Stimulated activated CD8-positive, alpha-beta memory T cell treated with anti-CD3 and anti-CD28 coated beads, Interleukin-12 subunit alpha, Interleukin-12 subunit beta, amount 100 ng/mL, for 24 hours (primary cell): ENCODE data around the gene C12orf57.

Source experiments
- DNase-seq: peaks from one replicate; pipeline ENCODE4 v3.0.0-alpha.2; 2020; ENCODE audit errors: extremely low read depth

Gene C12orf57

DNA sequence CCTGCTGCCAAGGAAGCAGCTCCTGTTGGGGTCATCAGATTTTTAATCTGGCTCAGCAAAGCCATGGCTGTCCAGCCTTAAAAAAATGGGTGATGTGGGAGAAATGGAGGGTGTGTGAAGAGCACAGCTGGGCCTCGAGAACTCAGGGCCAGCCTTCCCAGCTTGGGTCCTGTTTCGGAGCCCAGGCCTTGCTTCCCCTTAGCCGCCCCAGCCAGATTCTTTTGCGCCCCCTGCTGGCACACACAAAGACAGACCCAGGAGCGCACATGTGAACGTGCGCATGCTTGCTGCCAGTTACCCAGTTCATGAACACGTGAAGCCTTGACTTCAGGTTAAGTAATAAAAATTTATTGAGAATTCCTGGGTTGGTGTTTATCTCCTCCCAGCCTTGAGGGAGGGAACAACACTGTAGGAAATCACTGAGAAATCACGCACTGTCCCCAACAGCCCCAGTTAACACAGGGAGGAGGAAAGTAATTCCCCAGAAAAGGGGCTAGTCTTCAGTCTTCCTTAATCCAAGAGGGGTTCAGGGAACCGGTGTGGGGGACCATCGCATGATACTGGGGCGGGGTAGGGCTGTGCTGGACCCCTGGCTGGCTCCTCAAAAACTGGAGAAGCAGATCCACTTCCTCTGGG is 21.3 kb downstream of the C12orf57 start:
- DNase-seq: no peak

DNA sequence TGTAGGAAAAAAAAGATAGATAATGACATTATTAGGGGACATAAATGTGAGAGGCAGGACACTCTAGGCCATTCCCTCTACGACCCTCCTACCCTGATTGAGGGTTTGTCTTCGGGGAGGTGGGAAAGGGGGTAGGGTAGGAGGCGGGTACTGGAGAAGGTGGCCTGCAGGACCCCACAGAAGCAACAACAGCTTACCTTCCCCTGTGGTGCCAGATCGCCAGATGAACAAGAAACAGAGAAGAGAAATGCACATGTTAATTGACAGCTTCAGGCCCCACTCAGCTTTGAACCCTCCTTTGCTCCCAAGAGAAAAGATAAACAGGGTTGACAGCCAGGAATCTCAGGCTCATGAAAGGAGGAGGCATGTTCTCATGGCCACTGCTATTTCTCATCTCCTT is 21.9 kb downstream of the C12orf57 start:
- DNase-seq: no peak

DNA sequence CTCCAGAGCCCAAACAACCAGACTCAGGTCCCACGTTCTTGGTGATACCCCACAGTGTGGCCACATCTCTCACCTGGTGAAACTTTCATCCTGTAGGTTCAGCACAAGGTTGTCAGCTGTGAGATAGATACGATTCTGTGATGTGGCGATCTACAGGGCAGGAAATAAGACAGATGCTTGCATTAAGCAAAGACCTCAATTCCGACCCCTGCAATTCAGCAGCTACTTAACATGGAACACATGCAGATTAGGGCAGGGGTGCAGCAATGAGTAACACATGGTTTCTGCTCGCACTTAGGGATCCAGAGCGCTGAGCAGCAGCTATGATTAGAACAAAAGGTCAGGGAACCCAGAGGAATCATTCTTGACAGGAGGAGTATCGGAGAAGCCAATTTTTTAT is 22.5 kb downstream of the C12orf57 start:
- no peak for DNase-seq

DNA sequence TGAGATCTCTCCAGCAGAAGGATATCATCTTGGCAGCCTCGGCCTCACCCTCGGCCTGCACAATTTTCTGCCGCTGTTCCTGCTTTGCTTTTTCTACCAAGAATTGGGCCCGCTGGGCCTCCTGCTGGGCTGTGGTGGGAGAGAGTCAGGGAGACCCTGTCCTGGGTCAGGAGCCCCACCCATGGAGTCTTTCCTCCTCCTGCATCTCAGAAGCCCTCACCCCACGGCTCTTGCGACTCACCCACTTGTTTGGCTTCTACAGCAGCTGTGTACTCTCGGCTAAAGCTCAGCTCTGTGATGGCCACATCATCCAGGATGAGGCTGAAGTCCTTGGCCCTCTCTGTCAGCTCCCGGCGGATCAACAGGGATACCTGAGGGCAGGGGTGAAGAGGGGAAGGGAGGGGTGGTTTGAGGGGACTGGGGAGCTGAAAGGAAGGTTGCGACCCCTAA is 23.9 kb downstream of the C12orf57 start:
- DNase-seq: no peak

DNA sequence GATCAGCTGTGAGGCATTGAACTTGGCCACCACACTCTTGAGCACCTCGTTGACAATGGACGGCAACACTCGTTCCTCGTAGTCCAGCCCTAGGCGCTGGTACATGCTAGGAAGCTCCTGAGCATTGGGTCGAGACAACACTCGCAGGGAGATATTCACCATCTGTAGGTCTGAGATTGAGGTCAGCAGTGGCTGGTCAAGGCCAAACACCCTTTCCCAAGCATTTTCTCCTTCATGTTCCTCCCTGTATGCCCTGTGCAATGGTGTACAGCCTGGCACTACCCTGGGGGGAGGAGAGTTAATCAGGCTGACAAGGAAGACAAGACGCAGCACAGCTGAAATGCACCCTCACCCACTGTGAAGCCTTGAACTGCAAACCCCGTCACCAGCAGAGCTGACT is 24.6 kb downstream of the C12orf57 start:
- DNase-seq: no peak

DNA sequence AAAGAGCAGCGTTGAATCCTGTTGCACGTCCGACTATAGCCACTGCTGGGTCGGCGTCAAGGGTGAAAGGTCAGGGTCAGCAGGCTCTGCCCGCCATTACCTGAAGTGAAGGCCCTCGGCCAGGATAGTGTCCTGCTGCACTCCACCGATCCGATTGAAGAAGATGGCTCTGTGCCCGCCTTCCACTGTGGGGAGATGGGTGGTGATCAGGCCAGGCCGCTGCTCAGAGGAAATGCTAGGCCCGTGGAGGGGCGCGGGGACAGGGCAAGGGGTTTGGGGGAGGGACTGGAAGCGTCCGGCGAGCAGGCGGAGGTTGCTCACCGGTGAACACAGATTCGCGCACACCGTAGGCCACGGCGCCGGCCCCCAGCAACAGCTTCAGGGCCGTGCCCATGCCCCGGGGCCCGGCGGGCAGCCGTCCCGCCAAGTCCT is 26.3 kb downstream of the C12orf57 start:
- no peak for DNase-seq

DNA sequence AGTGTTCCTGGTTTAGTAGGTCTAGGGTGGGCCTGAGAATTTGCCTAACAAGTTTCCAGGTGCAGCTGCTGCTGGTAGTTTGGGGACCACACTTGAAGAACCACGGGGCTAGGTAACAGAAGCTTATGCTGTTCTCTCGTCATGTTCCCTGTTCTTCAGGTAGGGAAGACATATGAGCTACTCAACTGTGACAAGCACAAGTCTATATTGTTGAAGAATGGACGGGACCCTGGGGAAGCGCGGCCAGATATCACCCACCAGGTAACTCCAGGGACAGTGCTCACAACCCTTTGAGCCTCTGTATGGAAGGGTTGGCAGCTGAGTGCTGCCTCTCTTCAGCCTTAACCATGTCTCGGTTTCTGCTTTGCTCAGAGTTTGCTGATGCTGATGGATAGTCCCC is 30.4 kb downstream of the C12orf57 start:
- no peak for DNase-seq

DNA sequence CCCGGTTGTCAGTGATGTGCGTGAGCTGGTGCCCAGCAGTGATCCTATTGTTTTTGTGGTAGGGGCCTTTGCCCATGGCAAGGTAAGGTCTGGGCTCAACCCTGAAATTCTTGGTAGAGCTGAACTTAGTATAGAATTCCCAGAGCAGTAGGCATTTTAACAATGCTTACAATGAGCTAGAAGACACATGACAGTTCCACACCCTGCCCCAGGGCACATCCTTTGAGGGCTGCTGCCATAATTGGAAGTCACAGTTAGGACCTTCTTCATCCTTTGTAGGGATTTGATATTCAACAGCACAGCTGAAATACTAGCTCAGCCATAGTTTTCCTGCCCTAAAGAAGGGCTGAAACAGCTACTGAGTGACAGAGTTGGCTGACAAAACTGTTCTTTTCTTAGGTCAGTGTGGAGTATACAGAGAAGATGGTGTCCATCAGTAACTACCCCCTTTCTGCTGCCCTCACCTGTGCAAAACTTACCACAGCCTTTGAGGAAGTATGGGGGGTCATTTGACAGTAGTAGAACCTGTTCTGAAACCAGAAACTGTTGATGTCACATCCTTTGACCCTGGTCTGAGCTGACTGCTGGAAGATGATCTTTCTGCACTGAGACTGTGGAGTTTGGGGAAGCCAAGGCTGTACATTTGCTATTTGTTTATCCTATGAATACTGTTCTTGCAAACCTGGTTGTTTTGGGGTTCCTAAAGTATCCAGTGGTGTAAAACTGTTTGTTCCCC is 31.6 kb downstream of the C12orf57 start:
- no peak for DNase-seq

DNA sequence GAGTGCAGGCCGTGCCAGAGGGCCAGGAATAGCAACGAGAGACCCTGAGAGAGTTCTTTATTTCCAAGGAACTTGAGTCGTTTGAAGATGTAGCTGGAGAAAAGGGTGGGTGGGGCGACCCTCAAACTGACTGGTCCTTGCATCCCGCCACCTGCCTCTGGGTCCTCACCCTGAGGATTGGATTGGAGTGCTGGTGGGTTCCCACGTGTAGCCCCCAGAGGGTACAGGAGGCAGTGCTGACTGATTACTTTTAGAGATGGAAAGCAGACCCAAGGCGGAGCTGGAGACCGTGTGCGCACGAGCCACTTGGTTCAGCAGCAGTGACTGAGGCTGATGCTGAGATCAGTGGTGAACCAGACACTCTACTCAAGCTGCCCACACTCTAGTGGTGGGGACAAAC is 33.8 kb downstream of the C12orf57 start:
- no peak for DNase-seq

DNA sequence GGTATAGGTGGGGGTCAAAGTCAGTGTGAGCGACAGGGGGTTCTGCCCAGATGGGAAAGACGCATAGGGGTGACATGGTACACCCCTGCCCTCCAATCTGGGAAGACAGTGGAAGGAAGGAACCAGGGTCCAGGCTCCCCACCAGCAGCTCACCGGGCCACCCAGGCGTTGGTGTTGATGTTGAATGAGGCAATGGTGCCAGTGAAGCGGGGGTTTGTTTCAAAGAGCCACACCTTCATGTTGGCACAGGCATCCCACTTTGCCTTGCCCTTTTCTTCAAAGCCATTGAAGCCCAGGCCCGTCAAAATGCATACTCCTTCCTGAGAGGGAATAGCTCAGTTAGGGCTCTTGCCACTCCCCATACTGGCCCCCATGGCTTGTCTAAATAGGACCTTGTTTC is 34.4 kb downstream of the C12orf57 start:
- no peak for DNase-seq

DNA sequence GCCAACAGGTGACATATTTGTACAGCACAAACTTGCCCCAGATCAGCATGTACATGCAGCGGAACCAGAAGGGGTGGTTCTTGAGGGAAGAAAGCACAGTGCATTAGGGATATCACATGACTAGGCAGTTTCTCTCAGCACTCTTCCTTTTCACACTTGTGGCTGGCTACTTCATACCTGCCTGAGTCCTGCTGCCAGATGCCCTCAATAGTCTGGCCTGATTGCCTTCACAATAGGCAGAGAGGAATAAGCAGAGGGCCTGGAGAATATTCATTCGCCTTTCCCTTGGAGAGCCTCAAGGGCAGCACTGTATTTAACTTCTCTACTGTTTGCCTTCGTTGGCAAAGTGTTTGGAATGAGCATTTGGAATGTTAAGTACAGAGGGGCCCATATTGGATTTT is 34.8 kb downstream of the C12orf57 start:
- no peak for DNase-seq

DNA sequence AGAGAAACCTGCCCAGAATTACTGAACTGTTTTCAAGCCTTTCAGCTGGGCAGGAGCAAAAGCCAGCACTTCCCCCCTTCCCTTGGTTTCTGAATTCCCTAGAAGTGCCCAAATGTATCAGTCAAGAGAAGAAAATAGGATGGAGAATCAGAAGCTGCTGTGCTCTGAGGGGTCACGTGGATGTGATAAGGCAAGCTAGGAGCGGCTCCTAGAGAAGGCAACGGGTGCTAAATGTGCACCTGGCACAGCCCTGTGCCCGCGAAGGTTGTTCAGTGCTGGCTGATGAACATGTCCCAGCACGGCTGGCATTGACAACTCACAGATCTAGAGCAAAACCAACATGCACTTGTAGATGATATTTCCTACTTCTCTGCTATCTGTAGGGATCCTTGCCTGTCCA is 35.2 kb downstream of the C12orf57 start:
- no peak for DNase-seq

DNA sequence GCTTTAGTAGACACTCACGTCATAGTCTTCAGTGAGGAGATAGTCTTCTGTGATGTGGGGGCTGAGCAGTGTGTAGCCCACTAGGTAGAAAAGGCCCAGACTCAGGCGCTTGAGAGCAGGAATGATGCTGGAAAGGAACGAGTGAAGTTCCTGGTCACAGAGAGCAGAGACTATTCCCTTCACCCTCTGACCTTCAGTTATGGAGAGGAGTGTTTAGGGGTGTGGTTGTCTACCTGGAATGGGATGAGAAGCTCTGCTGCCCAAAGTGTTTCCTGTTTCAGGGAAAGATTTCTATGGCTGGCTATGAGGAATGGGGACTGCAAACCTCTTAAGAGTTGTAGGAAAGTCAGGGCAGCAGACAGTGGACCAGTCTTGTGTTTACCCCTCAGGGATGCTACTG is 35.6 kb downstream of the C12orf57 start:
- DNase-seq: no peak

DNA sequence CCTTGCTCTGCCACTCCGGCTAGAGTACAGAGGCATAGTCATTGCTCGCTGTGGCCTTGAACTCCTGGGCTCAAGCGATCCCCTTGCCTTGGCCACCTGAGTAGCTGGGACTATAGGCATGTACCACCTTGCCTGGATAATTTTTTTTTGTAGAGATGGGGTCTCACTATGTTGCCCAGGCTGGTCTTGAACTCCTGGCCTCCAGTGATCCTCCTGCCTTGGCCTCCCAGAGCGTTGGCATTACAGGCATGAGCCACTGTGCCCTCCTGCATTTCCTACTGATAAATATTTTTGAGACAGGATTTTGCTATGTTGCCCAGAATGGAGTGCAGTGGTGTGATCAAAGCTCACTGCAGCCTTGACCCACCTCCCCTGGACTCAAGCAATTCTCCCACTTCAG is 36.3 kb downstream of the C12orf57 start:
- DNase-seq: no peak

DNA sequence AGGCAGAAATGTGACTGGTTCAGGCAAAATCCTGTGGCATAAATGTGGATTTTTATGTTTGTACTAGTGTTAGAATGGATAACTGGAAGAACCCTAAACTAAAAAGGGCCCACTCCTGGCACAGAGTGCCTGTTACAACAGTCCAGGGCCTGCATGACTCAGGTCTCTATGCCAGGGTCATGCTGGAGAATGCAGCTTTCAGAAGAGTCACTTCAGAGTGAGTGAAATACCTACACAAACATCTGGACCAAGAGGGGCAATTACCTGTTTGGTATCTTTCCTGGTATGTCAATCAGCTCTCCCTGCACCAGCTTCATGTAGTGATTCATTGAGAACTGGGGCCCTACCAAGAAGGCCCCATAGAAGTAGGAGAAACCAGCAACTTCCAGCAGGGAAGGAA is 36.9 kb downstream of the C12orf57 start:
- no peak for DNase-seq

DNA sequence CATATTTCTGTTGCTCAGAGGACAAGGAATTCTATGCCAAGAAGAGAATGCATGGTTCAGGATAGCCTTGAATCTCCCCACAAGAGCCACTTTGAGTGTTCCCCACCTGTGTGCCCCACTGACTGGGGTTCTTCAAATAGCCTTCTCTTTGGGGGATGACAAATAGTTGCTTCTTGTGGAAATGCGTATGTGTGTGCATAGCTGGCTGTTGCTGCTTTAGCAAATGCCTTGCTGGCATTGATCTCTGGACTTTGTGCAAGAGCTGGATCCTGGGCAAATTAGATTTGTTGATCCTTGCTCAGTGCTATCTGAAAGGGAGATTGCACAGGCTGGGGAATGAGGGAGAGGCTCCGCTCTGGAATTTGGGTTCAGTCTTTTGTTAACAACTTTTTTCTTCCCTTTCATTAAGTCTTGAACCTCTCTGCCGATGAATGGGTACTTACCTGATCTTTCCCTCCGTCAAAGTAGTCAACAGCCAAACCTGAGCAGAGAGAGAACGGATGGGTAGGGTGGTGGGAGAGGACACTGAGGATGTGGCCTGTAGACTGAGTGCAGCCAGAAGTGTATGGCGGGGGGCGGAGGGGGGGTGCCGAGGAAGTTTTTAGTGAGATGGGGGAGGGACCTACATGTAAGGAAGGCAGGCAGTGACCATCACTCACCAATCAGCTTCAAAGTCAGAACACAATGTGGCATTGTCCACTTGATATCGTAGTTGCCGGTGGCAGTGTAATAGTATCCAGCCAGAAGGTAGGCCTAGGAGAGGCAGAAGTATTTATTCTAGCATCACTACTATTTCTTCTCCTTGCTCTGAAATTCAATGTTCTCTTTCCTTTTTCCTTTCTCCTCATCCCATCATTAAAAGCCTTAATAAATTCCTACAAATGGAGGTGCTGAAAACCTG is 37.6 kb downstream of the C12orf57 start:
- DNase-seq: no peak

DNA sequence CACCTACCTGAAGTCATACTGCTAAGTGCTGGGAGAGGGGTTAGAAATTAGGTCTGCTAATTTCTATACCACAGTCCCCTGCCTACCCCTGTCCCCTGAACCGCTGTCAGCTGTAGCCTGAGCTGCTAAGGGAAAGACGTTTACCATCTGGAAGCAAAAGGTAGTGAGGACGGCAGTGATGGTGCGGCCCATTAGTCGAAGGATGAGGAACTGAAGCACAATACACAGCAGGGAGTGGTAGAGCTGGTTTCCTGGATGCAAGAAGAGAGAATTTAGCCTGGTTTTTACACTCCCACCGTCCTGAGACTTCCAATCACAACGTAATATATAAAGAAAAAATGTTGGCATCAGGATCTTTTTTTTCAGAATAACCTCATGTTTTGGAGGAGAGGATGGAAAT is 38.7 kb downstream of the C12orf57 start:
- DNase-seq: no peak

DNA sequence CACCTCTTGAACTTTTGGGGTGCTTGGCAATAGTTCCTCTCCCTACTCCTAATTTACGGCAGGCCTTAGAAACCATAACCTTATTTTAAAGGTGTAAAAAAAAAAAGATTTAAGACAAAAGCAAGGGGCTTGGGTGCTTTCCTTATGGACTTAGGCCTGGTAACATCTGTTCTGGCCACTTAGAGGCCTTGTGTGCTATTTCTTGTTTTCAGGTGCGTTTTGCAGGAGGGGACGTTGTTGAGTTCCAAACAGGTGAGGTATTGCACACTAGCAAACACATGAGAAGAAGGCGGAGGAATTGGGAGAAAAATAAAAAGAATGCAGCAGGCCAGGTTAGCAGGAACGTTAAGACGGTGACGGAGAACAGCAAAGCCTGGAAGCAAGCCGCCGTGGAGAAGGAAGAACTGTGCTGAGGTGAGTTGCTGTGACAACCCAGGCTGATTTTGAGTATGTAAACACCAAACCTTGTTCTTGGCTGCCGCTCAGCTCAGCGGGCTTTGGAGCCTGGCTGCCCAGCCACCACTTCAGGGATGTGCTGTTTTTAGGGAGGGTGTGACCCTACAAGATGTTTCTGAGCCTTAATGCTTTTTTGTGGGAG is 44.2 kb downstream of the C12orf57 start:
- DNase-seq: no peak
